Prostate gland (tissue), 2 donors: ENCODE data around the gene SEPSECS. TPM values are rescaled to one million over a fixed set of nuclear protein-coding genes. Genes with fewer than 3 reads are reported as not detected.
A peak's percentile ranks its signal among the peaks of the same experiment; 100 is the strongest.

Experiments
- DNase-seq: peaks from one replicate; pipeline ENCODE4 v3.0.0-alpha.2; 2019; ENCODE audit warnings: low spot score
- H3K27ac ChIP-seq, 2 donors: fragments of 200-600 bp; sonication (generic); 2 replicates each; pipeline ENCODE4 v1.5.1; 2017 to 2019
- H3K27me3 ChIP-seq: fragments of 200-600 bp; sonication (generic); replicated peaks from 2 replicates; pipeline ENCODE4 v1.5.1; 2019; ENCODE audit not compliant: insufficient read depth
- H3K36me3 ChIP-seq, 2 donors: fragments of 200-600 bp; sonication (generic); 1 replicate in 1 of 2; 2 replicates in 1 of 2; pipeline versions ENCODE4 v1.5.1 to v1.8.1; 2017 to 2019
- H3K4me1 ChIP-seq: fragments of 200-600 bp; sonication (generic); replicated peaks from 2 replicates; pipeline ENCODE4 v1.5.1; 2019
- H3K4me3 ChIP-seq, 2 donors: fragments of 200-600 bp; sonication (generic); 2 replicates each; pipeline ENCODE4 v1.5.1; 2017 to 2019
- H3K9me3 ChIP-seq: fragments of 200-600 bp; sonication (generic); 2 replicates; pipeline ENCODE4 v1.5.1; 2017
- POLR2A ChIP-seq: fragments of 450-650 bp; IDR thresholded peaks from one replicate; pipeline ENCODE4 v1.6.1; 2016; ENCODE audit warnings: antibody characterized with exemption, mild to moderate bottlenecking
- POLR2AphosphoS5 ChIP-seq: sonication (generic); formaldehyde crosslinking; IDR thresholded peaks from one replicate; pipeline ENCODE4 v1.6.1; 2017; ENCODE audit warnings: antibody characterized with exemption
- WGBS: methylation state at CpG from one replicate; pipeline ENCODE4 v1.1.5; 2018; 5-methylcytosine and 5-hydroxymethylcytosine counted together
- intact Hi-C: fragments of 100-400 bp; cut with DNase I; formaldehyde crosslinking; loops from one replicate; pipeline ENCODE4 v1.14.2; 2022
- total RNA-seq, 2 donors: library from RNA; depleted of rRNA; stranded (reverse); fragments of >200 nt; gene quantifications; one replicate each; pipeline ENCODE4 v1.1.0, GENCODE V29; 2016
- TF ChIP-seq, protein P1 (sequence below), 4 experiments: fragments of 200-600 bp in 2 of 4; fragments of 450-650 bp in 2 of 4; sonication (generic) in 2 of 4; IDR thresholded peaks; 1 replicate in 3 of 4; 2 replicates in 1 of 4; pipeline ENCODE4 v1.5.1; 2016 to 2019; ENCODE audit warnings: antibody characterized with exemption in 4 of 4, mild to moderate bottlenecking in 2 of 4, moderate library complexity in 2 of 4

SEPSECS gene
- total RNA-seq, 2 donors from 2014 or later: 7.4 to 12.3 TPM

DNA sequence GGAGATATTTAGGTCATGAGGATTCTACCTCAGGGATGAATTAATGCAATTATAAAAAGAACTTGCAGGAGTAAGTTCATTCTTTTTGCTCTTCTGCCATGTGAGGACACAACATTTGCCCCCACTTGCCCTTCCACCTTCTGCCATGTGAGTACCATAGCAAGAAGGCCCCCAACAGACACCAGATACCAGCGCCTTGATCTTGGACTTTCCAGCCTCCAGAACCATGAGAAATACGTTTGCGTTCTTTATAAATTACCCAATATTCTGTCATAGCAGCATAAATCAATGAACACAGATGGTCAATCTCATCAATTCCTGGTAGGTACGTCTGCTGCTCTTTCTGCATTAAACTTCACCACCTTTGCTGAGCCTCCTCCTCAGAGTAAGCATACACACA lies 5.7 kb upstream of the SEPSECS start:
- H3K27me3 ChIP-seq: no peaks in the 10 kb centered on the region
- intact Hi-C loops: loop anchor here (10.0 kb wide), 1 partner anchor 209 kb away; the partner anchor contains the start of gene ANAPC4

DNA sequence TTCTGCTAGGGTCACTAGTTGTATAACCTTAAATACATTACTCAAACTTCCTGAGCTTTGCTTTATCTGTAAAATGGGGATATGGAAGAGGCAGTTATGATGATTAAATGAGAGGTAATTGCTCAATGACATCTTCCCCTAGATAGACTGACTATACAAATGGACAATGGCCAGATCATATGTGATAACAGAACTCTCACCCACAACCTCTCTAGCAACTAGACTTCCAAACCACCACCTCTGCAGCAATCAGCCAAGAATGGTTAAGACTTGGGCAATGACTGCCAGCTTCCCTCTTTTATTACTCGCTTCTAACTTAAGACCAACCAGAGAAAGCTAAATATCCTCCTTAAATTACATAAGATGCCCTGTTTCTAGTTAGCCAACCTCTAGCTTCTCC lies 2.9 kb upstream of the SEPSECS start:
- 85% methylated on average over 1 of the region's 1 CpG for WGBS
- no peak overlapping the region for H3K27ac ChIP-seq
- DNase-seq: no peak
- no peaks in the 10 kb centered on the region for H3K4me1 ChIP-seq
- H3K9me3 ChIP-seq: no peaks in the 10 kb centered on the region
- no peak for TF ChIP-seq POLR2AphosphoS5
- TF ChIP-seq, protein P1, sequence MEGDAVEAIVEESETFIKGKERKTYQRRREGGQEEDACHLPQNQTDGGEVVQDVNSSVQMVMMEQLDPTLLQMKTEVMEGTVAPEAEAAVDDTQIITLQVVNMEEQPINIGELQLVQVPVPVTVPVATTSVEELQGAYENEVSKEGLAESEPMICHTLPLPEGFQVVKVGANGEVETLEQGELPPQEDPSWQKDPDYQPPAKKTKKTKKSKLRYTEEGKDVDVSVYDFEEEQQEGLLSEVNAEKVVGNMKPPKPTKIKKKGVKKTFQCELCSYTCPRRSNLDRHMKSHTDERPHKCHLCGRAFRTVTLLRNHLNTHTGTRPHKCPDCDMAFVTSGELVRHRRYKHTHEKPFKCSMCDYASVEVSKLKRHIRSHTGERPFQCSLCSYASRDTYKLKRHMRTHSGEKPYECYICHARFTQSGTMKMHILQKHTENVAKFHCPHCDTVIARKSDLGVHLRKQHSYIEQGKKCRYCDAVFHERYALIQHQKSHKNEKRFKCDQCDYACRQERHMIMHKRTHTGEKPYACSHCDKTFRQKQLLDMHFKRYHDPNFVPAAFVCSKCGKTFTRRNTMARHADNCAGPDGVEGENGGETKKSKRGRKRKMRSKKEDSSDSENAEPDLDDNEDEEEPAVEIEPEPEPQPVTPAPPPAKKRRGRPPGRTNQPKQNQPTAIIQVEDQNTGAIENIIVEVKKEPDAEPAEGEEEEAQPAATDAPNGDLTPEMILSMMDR (IDR thresholded peaks at IDR 0.05): no peak
- no peak for TF ChIP-seq POLR2A
- intact Hi-C loops: loop anchor here (10.0 kb wide), 1 partner anchor 212 kb away; the partner anchor contains the start of gene ANAPC4
- no peak overlapping the region for H3K4me3 ChIP-seq
- no peaks in the 10 kb centered on the region for H3K27me3 ChIP-seq
- H3K36me3 ChIP-seq: no peaks in the 10 kb centered on the region

More for the DNA sequence above, 5.7 kb upstream of the SEPSECS start:
- H3K4me1 ChIP-seq: no peaks in the 10 kb centered on the region
- H3K9me3 ChIP-seq: no peaks in the 10 kb centered on the region
- 98% methylated on average over 4 of the region's 4 CpGs for WGBS
- H3K36me3 ChIP-seq: no peaks in the 10 kb centered on the region
- no peak for TF ChIP-seq POLR2AphosphoS5
- H3K27ac ChIP-seq: no peak overlapping the region
- no peak overlapping the region for H3K4me3 ChIP-seq
- no peak for DNase-seq

DNA sequence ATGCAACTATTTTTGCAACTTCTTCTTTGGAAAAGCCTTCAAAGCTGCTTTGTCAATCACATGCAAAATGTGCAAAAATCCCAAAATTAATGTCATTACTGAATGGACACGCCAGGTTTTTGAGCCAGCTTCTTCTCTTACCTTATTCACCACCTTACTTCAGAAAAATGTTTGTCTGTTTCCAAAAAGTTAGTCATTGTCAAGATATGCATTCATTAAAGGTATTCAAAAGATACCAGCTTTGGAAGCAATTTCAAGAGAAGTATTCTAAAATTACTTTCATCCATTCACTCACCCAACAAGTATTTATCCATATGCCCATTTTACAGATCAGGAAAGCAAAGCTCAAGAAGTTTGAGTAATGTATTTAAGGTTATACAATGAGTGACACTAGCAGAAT lies 2.3 kb upstream of the SEPSECS start:
- TF ChIP-seq POLR2A (no peak), POLR2AphosphoS5 (no peak)
- intact Hi-C loops: loop anchor here (10.0 kb wide), 1 partner anchor 212 kb away; the partner anchor contains the start of gene ANAPC4
- H3K4me3 ChIP-seq: no peak overlapping the region
- WGBS: 93% methylated on average over 1 of the region's 1 CpG
- H3K27me3 ChIP-seq: no peaks in the 10 kb centered on the region
- no peak overlapping the region for H3K27ac ChIP-seq
- H3K36me3 ChIP-seq: no peaks in the 10 kb centered on the region
- no peaks in the 10 kb centered on the region for H3K4me1 ChIP-seq
- H3K9me3 ChIP-seq: no peaks in the 10 kb centered on the region
- DNase-seq: no peak

DNA sequence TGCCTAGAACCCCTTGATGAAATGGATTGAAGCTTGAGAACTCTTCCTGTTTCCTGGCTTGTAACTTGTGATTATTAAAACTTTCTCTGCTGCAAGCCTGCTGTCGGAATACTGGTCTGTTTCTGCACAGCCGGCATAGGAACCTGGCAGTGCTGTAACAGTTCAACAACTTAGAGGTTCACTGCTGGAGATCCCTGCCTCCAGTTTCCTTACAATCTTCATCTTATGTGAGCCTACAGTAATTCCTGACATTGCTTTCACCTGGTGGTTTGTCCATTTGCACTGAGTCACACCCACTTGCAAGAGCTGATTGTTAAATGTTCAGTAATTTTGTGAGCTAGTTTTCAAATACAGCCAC lies 1.3 kb upstream of the SEPSECS start:
- intact Hi-C loops: loop anchor here (2.0 to 10.0 kb wide), 2 partner anchors 73 to 213 kb away; partner anchors contain the start of genes ANAPC4 and PI4K2B
- TF ChIP-seq, protein P1 (IDR thresholded peaks at IDR 0.05): no peak
- peak; percentile 3 for TF ChIP-seq POLR2AphosphoS5
- Histone ChIP-seq H3K27me3 (no peaks in the 10 kb centered on the region), H3K9me3 (no peaks in the 10 kb centered on the region), H3K4me3 (peak overlapping the region; percentile 84 to 90), H3K4me1 (no peaks in the 10 kb centered on the region), H3K36me3 (no peaks in the 10 kb centered on the region), H3K27ac (peak overlapping the region; percentile 94 to 95)
- WGBS: 2% methylated on average over 2 of the region's 2 CpGs
- no peak for DNase-seq

DNA sequence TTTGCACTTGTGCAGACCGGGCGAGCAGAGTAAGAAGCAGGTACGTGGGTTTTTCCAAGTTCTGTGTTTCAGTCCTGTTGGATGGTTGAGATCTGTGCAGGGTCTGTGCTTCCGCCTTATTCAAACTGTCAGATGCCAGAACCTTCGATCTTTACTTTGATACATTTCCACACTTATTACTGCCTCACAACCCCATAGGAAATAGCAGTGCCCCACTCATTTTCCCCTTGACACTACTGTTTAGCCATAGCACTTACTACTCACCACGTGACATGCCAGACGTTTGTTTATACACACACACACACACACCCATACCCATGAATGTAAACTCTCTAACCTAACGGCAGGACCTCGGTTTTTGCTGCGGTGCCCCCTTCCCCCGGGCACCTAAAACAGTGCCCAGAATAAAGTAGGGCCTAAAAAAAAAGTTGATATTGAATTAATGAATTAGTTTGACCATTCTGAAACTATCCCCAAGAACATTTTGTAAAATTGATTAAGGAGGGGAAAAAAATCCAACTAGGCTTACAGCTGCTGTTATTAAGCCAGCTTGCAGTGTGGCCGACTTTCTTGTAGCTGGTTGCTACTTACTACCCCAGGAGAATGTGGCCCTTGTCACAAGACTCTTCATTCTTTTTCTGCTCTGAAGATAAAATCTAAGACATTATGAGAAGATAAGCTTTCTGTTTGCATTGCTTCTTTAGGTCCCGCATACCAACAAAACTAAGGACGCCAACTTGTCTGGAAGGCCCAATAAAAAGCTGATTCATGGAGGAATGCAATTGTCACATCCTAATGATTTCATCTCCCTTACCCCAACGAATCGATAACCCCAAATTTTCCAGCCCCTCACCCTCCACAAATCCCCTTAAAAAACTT lies 704 bp upstream of the SEPSECS start:
- TF ChIP-seq, protein P1 (IDR thresholded peaks at IDR 0.05): no peak
- no peak for TF ChIP-seq POLR2A
- no peak for TF ChIP-seq POLR2AphosphoS5
- intact Hi-C loops: loop anchor here (2.0 to 10.0 kb wide), 2 partner anchors 74 to 214 kb away; partner anchors contain the start of genes ANAPC4 and PI4K2B
- peak overlapping the region; percentile 94 to 95 for H3K27ac ChIP-seq
- no peak for DNase-seq
- H3K4me1 ChIP-seq: no peaks in the 10 kb centered on the region
- H3K27me3 ChIP-seq: no peaks in the 10 kb centered on the region
- WGBS: 4% methylated on average over 16 of the region's 16 CpGs
- peak overlapping the region; percentile 84 to 90 for H3K4me3 ChIP-seq
- no peaks in the 10 kb centered on the region for H3K36me3 ChIP-seq
- no peaks in the 10 kb centered on the region for H3K9me3 ChIP-seq
